K562 (cell line): ENCODE data around the gene ADI1. TPM values are rescaled to one million over a fixed set of nuclear protein-coding genes. Genes with fewer than 3 reads are reported as not detected.

Experiments used
- BHLHE40 ChIP-seq: IDR thresholded peaks from 2 replicates; pipeline ENCODE4 v1.6.1; 2011; ENCODE audit warnings: low read length, improper control_type of control experiment
- CBFA2T3 ChIP-seq: fragments of 450-650 bp; IDR thresholded peaks from 2 replicates; pipeline ENCODE4 v1.6.1; 2017
- CHD4 ChIP-seq: fragments of 200-600 bp; sonication (generic); IDR thresholded peaks from 3 replicates; pipeline ENCODE4 v1.6.1; 2012; ENCODE audit warnings: low read depth, mild to moderate bottlenecking, mixed read lengths, low read length, inconsistent platforms; ENCODE audit not compliant: insufficient read depth, insufficient replicate concordance, poor library complexity, severe bottlenecking
- FOXK1 ChIP-seq: sonication (generic); formaldehyde crosslinking; IDR thresholded peaks from 2 replicates; pipeline ENCODE4 v1.8.0; 2022; ENCODE audit warnings: missing genetic modification reagents, mild to moderate bottlenecking, borderline replicate concordance
- GABPB1 ChIP-seq: sonication (generic); formaldehyde crosslinking; IDR thresholded peaks from 2 replicates; pipeline ENCODE4 v1.8.0; 2022; ENCODE audit warnings: mild to moderate bottlenecking, missing genetic modification reagents
- GTF2F1 ChIP-seq: IDR thresholded peaks from 2 replicates; pipeline ENCODE4 v1.6.1; 2011; ENCODE audit warnings: low read depth, low read length, improper control_type of control experiment
- IRF2 ChIP-seq: sonication (generic); formaldehyde crosslinking; IDR thresholded peaks from 2 replicates; pipeline ENCODE4 v1.8.1; 2022; ENCODE audit warnings: mild to moderate bottlenecking, missing genetic modification reagents
- KHSRP ChIP-seq: fragments of 450-650 bp; IDR thresholded peaks from 2 replicates; pipeline ENCODE4 v1.6.1; 2017
- KLF1 ChIP-seq: fragments of 450-650 bp; IDR thresholded peaks from 2 replicates; pipeline ENCODE4 v1.6.1; 2016; ENCODE audit warnings: missing genetic modification characterization, missing compliant biosample characterization
- OTX1 ChIP-seq: fragments of 450-650 bp; formaldehyde crosslinking; IDR thresholded peaks from 2 replicates; pipeline ENCODE4 v1.4.0; 2022; ENCODE audit warnings: mild to moderate bottlenecking
- POLR2B ChIP-seq: fragments of 450-650 bp; IDR thresholded peaks from 2 replicates; pipeline ENCODE4 v1.6.1; 2018; ENCODE audit warnings: low read depth; ENCODE audit not compliant: partially characterized antibody
- RFX1 ChIP-seq: fragments of 450-650 bp; IDR thresholded peaks from 2 replicates; pipeline ENCODE4 v1.6.1; 2016; ENCODE audit warnings: mild to moderate bottlenecking, moderate library complexity
- RUNX1 ChIP-seq: sonication (generic); IDR thresholded peaks from 2 replicates; pipeline ENCODE4 v1.6.1; 2016; ENCODE audit warnings: antibody characterized with exemption, low read depth
- SAFB ChIP-seq: fragments of 200-400 bp; formaldehyde crosslinking; IDR thresholded peaks from 2 replicates; pipeline ENCODE4 v1.6.1; 2017; ENCODE audit warnings: low read depth, low read length, borderline replicate concordance
- SIRT6 ChIP-seq: IDR thresholded peaks from one replicate; pipeline ENCODE4 v1.6.1; 2012; ENCODE audit warnings: low read depth, mild to moderate bottlenecking, control low read depth, inconsistent platforms, low read length, moderate library complexity
- SREBF1 ChIP-seq: fragments of 150-350 bp; IDR thresholded peaks from 2 replicates; pipeline ENCODE4 v1.6.1; 2014; ENCODE audit warnings: antibody characterized with exemption, low read depth, low read length, borderline replicate concordance
- TFE3 ChIP-seq: fragments of 450-650 bp; formaldehyde crosslinking; IDR thresholded peaks from 2 replicates; pipeline ENCODE4 v1.4.0; 2020; ENCODE audit warnings: mild to moderate bottlenecking, mixed read lengths
- ZNF184 ChIP-seq: sonication (generic); formaldehyde crosslinking; IDR thresholded peaks from 2 replicates; pipeline ENCODE4 v1.5.0; 2020; ENCODE audit warnings: missing genetic modification reagents
- ZNF347 ChIP-seq: fragments of 450-650 bp; formaldehyde crosslinking; IDR thresholded peaks from 2 replicates; pipeline ENCODE4 v1.4.0; 2020; ENCODE audit warnings: low read depth, mild to moderate bottlenecking, moderate library complexity
- ZNF354B ChIP-seq: fragments of 250-450 bp; sonication (Bioruptor Pico); IDR thresholded peaks from 2 replicates; pipeline ENCODE4 v1.4.0; 2020
- ZNF512 ChIP-seq: IDR thresholded peaks from 2 replicates; pipeline ENCODE4 v1.6.1; 2016; ENCODE audit warnings: missing genetic modification characterization, missing compliant biosample characterization
- ZNF644 ChIP-seq: fragments of 200-800 bp; sonication (Bioruptor generic); IDR thresholded peaks from 2 replicates; pipeline ENCODE4 v1.6.1; 2016; ENCODE audit warnings: low read depth, missing genetic modification characterization, missing compliant biosample characterization
- ZNF655 ChIP-seq: fragments of 250-450 bp; sonication (Bioruptor Pico); IDR thresholded peaks from 2 replicates; pipeline ENCODE4 v1.5.0; 2021
- polyA plus RNA-seq, 8 experiments: library from polyadenylated mRNA; depleted of rRNA in 4 of 8; stranded (reverse) in 5 of 8; unstranded in 3 of 8; fragments of >200 nt; fragmentation: Nextera tagmentation in 2 of 8; fragmentation: Illumina TruSeq in 1 of 8; extraction: Ambion mirVana in 2 of 8; extraction: Trizol in 1 of 8; gene quantifications; 2 replicates each; pipeline versions ENCODE4 v1.2.1 to v1.2.3, GENCODE V29; 2011 to 2014; ENCODE audit warnings: inconsistent platforms in 1 of 8, missing spikeins in 1 of 8
- total RNA-seq, 7 experiments: library from RNA; depleted of rRNA in 6 of 7; stranded (reverse); fragments of >200 nt in 6 of 7; fragmentation: Illumina TruSeq in 2 of 7; extraction: Trizol in 2 of 7; gene quantifications; 2 replicates each; pipeline versions ENCODE4 v1.2.1 to v1.2.3, GENCODE V29; 2011 to 2021; ENCODE audit warnings: low replicate concordance in 1 of 7
- TF ChIP-seq, protein P1 (sequence below): fragments of 250-450 bp; sonication (Bioruptor Pico); IDR thresholded peaks from 2 replicates; pipeline ENCODE4 v1.4.0; 2020
- TF ChIP-seq, protein P2 (sequence below): fragments of 250-450 bp; sonication (Bioruptor Pico); IDR thresholded peaks from 2 replicates; pipeline ENCODE4 v1.6.1; 2021; ENCODE audit warnings: mild to moderate bottlenecking

The ADI1 gene
- total and polyA plus RNA-seq, 9 of the 15 experiments (the other 6 are each of a cell fraction or from before 2014, with no cell fraction given): 6.1 to 51.0 (median 27.1) TPM

- no peak for TF ChIP-seq TFE3 (CRISPR knock-in tag)
- TF ChIP-seq KLF1 (tag): no peak
- TF ChIP-seq OTX1 (CRISPR knock-in tag): no peak
- TF ChIP-seq, protein P1, sequence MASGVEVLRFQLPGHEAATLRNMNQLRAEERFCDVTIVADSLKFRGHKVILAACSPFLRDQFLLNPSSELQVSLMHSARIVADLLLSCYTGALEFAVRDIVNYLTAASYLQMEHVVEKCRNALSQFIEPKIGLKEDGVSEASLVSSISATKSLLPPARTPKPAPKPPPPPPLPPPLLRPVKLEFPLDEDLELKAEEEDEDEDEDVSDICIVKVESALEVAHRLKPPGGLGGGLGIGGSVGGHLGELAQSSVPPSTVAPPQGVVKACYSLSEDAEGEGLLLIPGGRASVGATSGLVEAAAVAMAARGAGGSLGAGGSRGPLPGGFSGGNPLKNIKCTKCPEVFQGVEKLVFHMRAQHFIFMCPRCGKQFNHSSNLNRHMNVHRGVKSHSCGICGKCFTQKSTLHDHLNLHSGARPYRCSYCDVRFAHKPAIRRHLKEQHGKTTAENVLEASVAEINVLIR: no peak
- TF ChIP-seq GTF2F1: no peak
- TF ChIP-seq RFX1: no peak
- TF ChIP-seq ZNF354B: no peak
- peak; percentile 28; the same call in 1 of the 2 replicates for TF ChIP-seq ZNF644 (tag)
- no peak for TF ChIP-seq GABPB1 (CRISPR knock-in tag)
- TF ChIP-seq IRF2 (CRISPR knock-in tag): no peak
- TF ChIP-seq ZNF184 (CRISPR knock-in tag): no peak
- no peak for TF ChIP-seq SAFB
- TF ChIP-seq, protein P2, sequence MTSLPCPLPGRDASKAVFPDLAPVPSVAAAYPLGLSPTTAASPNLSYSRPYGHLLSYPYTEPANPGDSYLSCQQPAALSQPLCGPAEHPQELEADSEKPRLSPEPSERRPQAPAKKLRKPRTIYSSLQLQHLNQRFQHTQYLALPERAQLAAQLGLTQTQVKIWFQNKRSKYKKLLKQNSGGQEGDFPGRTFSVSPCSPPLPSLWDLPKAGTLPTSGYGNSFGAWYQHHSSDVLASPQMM: no peak
- TF ChIP-seq KHSRP: no peak
- peak; percentile 87 for TF ChIP-seq CBFA2T3
- TF ChIP-seq SIRT6: no peak
- TF ChIP-seq POLR2B: no peak
- TF ChIP-seq BHLHE40: no peak
- TF ChIP-seq ZNF655 (CRISPR knock-in tag): no peak
- no peak for TF ChIP-seq SREBF1
- TF ChIP-seq CHD4: no peak
- no peak for TF ChIP-seq ZNF512 (tag)
- no peak for TF ChIP-seq ZNF347
- TF ChIP-seq RUNX1: no peak
- no peak for TF ChIP-seq FOXK1 (CRISPR knock-in tag)
These were observed 44.2 kb upstream of the ADI1 start (continued) for GRCh38 chr2:3563521-3563976.
